ENCODE results near the gene HCAR3. TPM values are rescaled to one million over a fixed set of nuclear protein-coding genes. Genes with fewer than 3 reads are reported as not detected.
"Not testable (repeated sequence)": the region's sequence is repeated elsewhere in the genome, so short reads cannot be mapped to it uniquely, and the experiment has no call there.

The HCAR3 gene
- total and polyA plus RNA-seq, 7 experiments from 2014 or later = 0.22 to 24.6 (median 3.2) TPM; not detected in 4

- H3K27me3 Mint-ChIP-seq; intact Hi-C loops (cut with micrococcal nuclease); H3K4me1 Mint-ChIP-seq; ATAC-seq; DNase-seq; H3K4me1 ChIP-seq (ENCODE audit: control insufficient read depth in 2 of 2, insufficient read depth in 2 of 2, low read length in 2 of 2); H3K36me3 ChIP-seq (ENCODE audit: control insufficient read depth in 2 of 3, insufficient read depth in 3 of 3, low read length in 3 of 3); POLR2A ChIA-PET; H3K4me3 Mint-ChIP-seq; CTCF ChIA-PET; H3K27ac ChIP-seq (ENCODE audit: low read depth, low read length); H3K27ac Mint-ChIP-seq; H3K9me3 Mint-ChIP-seq; H3K9me3 ChIP-seq (ENCODE audit: control insufficient read depth in 2 of 3, low read length in 3 of 3); H3K4me3 ChIP-seq (ENCODE audit: low read length); H3K27me3 ChIP-seq (ENCODE audit: control insufficient read depth in 2 of 2, insufficient read depth in 2 of 2, low read length in 2 of 2); H3K36me3 Mint-ChIP-seq: not testable (repeated sequence)
Observed at GRCh38 chr12:122680989-122681388, 35.6 kb downstream of the HCAR3 start.

GRCh38 chr12:122676781-122677180 lies 39.8 kb downstream of the HCAR3 start:
- DNase-seq; ATAC-seq; H3K36me3 ChIP-seq (ENCODE audit: control insufficient read depth in 2 of 3, insufficient read depth in 3 of 3, low read length in 3 of 3); H3K36me3 Mint-ChIP-seq; CTCF ChIA-PET; H3K4me3 Mint-ChIP-seq; H3K9me3 ChIP-seq (ENCODE audit: control insufficient read depth in 2 of 3, low read length in 3 of 3); H3K27ac ChIP-seq (ENCODE audit: low read depth, low read length); H3K9me3 Mint-ChIP-seq; H3K4me1 Mint-ChIP-seq; H3K27me3 ChIP-seq (ENCODE audit: control insufficient read depth in 2 of 2, insufficient read depth in 2 of 2, low read length in 2 of 2); H3K4me3 ChIP-seq (ENCODE audit: low read length); H3K27ac Mint-ChIP-seq; POLR2A ChIA-PET; intact Hi-C loops (cut with micrococcal nuclease); H3K4me1 ChIP-seq (ENCODE audit: control insufficient read depth in 2 of 2, insufficient read depth in 2 of 2, low read length in 2 of 2): not testable (repeated sequence)
- H3K27me3 Mint-ChIP-seq = peaks cover 0 to 14% (median 0%) of the 10 kb centered on the region in 5 donors

GRCh38 chr12:122676015-122676414 lies 40.6 kb downstream of the HCAR3 start:
- CTCF ChIA-PET; H3K4me3 ChIP-seq (ENCODE audit: low read length); ATAC-seq; H3K9me3 ChIP-seq (ENCODE audit: control insufficient read depth in 2 of 3, low read length in 3 of 3); intact Hi-C loops (cut with micrococcal nuclease); H3K27ac ChIP-seq (ENCODE audit: low read depth, low read length); DNase-seq; H3K36me3 Mint-ChIP-seq; POLR2A ChIA-PET; H3K36me3 ChIP-seq (ENCODE audit: control insufficient read depth in 2 of 3, insufficient read depth in 3 of 3, low read length in 3 of 3); H3K27ac Mint-ChIP-seq; H3K4me1 Mint-ChIP-seq; H3K4me1 ChIP-seq (ENCODE audit: control insufficient read depth in 2 of 2, insufficient read depth in 2 of 2, low read length in 2 of 2); H3K27me3 ChIP-seq (ENCODE audit: control insufficient read depth in 2 of 2, insufficient read depth in 2 of 2, low read length in 2 of 2); H3K4me3 Mint-ChIP-seq; H3K9me3 Mint-ChIP-seq: not testable (repeated sequence)
- H3K27me3 Mint-ChIP-seq = peaks cover 0 to 14% (median 0%) of the 10 kb centered on the region in 5 donors

- Histone ChIP-seq H3K27me3 (ENCODE audit: control insufficient read depth in 2 of 2, insufficient read depth in 2 of 2, low read length in 2 of 2) (no peaks in the 10 kb centered on the region), H3K27ac (ENCODE audit: low read depth, low read length) (no peak overlapping the region), H3K4me3 (ENCODE audit: low read length) (no peak overlapping the region), H3K36me3 (ENCODE audit: control insufficient read depth in 2 of 3, insufficient read depth in 3 of 3, low read length in 3 of 3) (no peaks in the 10 kb centered on the region), H3K4me1 (ENCODE audit: control insufficient read depth in 2 of 2, insufficient read depth in 2 of 2, low read length in 2 of 2) (no peaks in the 10 kb centered on the region), H3K9me3 (ENCODE audit: control insufficient read depth in 2 of 3, low read length in 3 of 3) (no peaks in the 10 kb centered on the region)
- H3K27me3 Mint-ChIP-seq = peaks cover 0 to 14% (median 0%) of the 10 kb centered on the region in 5 donors
- H3K36me3 Mint-ChIP-seq = peaks cover 0 to 3% (median 0%) of the 10 kb centered on the region in 5 donors
- ChIA-PET CTCF (interaction anchor here (0.6 kb wide), 1 partner anchor 21 kb away, joined by 5 read pairs; no protein-coding TSS in a partner anchor), POLR2A (no interaction called here)
- H3K4me3 Mint-ChIP-seq = no peak overlapping the region
- peaks cover 0 to 4% (median 0%) of the 10 kb centered on the region in 11 donors for H3K9me3 Mint-ChIP-seq
- ATAC-seq = no peak
- intact Hi-C loops (cut with micrococcal nuclease) = no loop called here
- no peak for DNase-seq
- no peak overlapping the region for H3K27ac Mint-ChIP-seq
- no peaks in the 10 kb centered on the region for H3K4me1 Mint-ChIP-seq
Observed at GRCh38 chr12:122672515-122672914, 44.1 kb downstream of the HCAR3 start.

GRCh38 chr12:122669397-122670070 lies 47.1 kb downstream of the HCAR3 start:
- no peaks in the 10 kb centered on the region for H3K4me1 ChIP-seq (ENCODE audit: control insufficient read depth in 2 of 2, insufficient read depth in 2 of 2, low read length in 2 of 2)
- H3K4me3 Mint-ChIP-seq = no peak overlapping the region
- H3K27ac ChIP-seq (ENCODE audit: low read depth, low read length) = no peak overlapping the region
- no peak overlapping the region for H3K27ac Mint-ChIP-seq
- H3K9me3 ChIP-seq (ENCODE audit: control insufficient read depth in 2 of 3, low read length in 3 of 3) = no peaks in the 10 kb centered on the region
- peaks cover 0 to 2% (median 0%) of the 10 kb centered on the region in 11 donors for H3K9me3 Mint-ChIP-seq
- no peaks in the 10 kb centered on the region for H3K36me3 ChIP-seq (ENCODE audit: control insufficient read depth in 2 of 3, insufficient read depth in 3 of 3, low read length in 3 of 3)
- no peaks in the 10 kb centered on the region for H3K27me3 ChIP-seq (ENCODE audit: control insufficient read depth in 2 of 2, insufficient read depth in 2 of 2, low read length in 2 of 2)
- ChIA-PET POLR2A (no interaction called here), CTCF (interaction anchor here (0.6 kb wide), 1 partner anchor 101 kb away, joined by 4 read pairs; no protein-coding TSS in a partner anchor)
- H3K4me1 Mint-ChIP-seq = no peaks in the 10 kb centered on the region
- peaks cover 0 to 8% (median 0%) of the 10 kb centered on the region in 5 donors for H3K27me3 Mint-ChIP-seq
- H3K4me3 ChIP-seq (ENCODE audit: low read length) = no peak overlapping the region
- intact Hi-C loops (cut with micrococcal nuclease) = no loop called here
- DNase-seq = no peak
- peaks cover 0 to 3% (median 0%) of the 10 kb centered on the region in 5 donors for H3K36me3 Mint-ChIP-seq
- no peak for ATAC-seq

- no peak overlapping the region for H3K27ac ChIP-seq (ENCODE audit: low read depth, low read length)
- peaks cover 0 to 3% (median 0%) of the 10 kb centered on the region in 5 donors for H3K36me3 Mint-ChIP-seq
- H3K36me3 ChIP-seq (ENCODE audit: control insufficient read depth in 2 of 3, insufficient read depth in 3 of 3, low read length in 3 of 3) = no peaks in the 10 kb centered on the region
- peaks cover 0 to under 1% (median 0%) of the 10 kb centered on the region in 7 donors for H3K4me1 Mint-ChIP-seq
- no peaks in the 10 kb centered on the region for H3K4me1 ChIP-seq (ENCODE audit: control insufficient read depth in 2 of 2, insufficient read depth in 2 of 2, low read length in 2 of 2)
- H3K9me3 Mint-ChIP-seq = peaks cover 0 to 1% (median 0%) of the 10 kb centered on the region in 11 donors
- CTCF ChIA-PET = no interaction called here
- H3K27me3 Mint-ChIP-seq = peaks cover 0 to under 1% (median 0%) of the 10 kb centered on the region in 5 donors
- no peak overlapping the region for H3K4me3 Mint-ChIP-seq
- H3K27me3 ChIP-seq (ENCODE audit: control insufficient read depth in 2 of 2, insufficient read depth in 2 of 2, low read length in 2 of 2) = no peaks in the 10 kb centered on the region
- DNase-seq (no peak), ATAC-seq (no peak)
- no peaks in the 10 kb centered on the region for H3K9me3 ChIP-seq (ENCODE audit: control insufficient read depth in 2 of 3, low read length in 3 of 3)
- POLR2A ChIA-PET = no interaction called here
- intact Hi-C loops (cut with micrococcal nuclease) = no loop called here
- no peak overlapping the region for H3K4me3 ChIP-seq (ENCODE audit: low read length)
- no peak overlapping the region for H3K27ac Mint-ChIP-seq
Observed at GRCh38 chr12:122668268-122668667, 48.3 kb downstream of the HCAR3 start.

GRCh38 chr12:122665759-122666158 lies 50.9 kb downstream of the HCAR3 start:
- Mint-ChIP-seq H3K4me1 (peaks cover 0 to 1% (median 0%) of the 10 kb centered on the region in 7 donors), H3K27ac (no peak overlapping the region), H3K9me3 (no peaks in the 10 kb centered on the region), H3K36me3 (peaks cover 0 to 2% (median 0%) of the 10 kb centered on the region in 5 donors), H3K4me3 (no peak overlapping the region), H3K27me3 (no peaks in the 10 kb centered on the region)
- ChIA-PET CTCF (no interaction called here), POLR2A (no interaction called here)
- ATAC-seq (no peak), DNase-seq (no peak)
- Histone ChIP-seq H3K36me3 (ENCODE audit: control insufficient read depth in 2 of 3, insufficient read depth in 3 of 3, low read length in 3 of 3) (no peaks in the 10 kb centered on the region), H3K4me1 (ENCODE audit: control insufficient read depth in 2 of 2, insufficient read depth in 2 of 2, low read length in 2 of 2) (no peaks in the 10 kb centered on the region), H3K9me3 (ENCODE audit: control insufficient read depth in 2 of 3, low read length in 3 of 3) (no peaks in the 10 kb centered on the region), H3K27me3 (ENCODE audit: control insufficient read depth in 2 of 2, insufficient read depth in 2 of 2, low read length in 2 of 2) (no peaks in the 10 kb centered on the region), H3K4me3 (ENCODE audit: low read length) (no peak overlapping the region), H3K27ac (ENCODE audit: low read depth, low read length) (no peak overlapping the region)
- intact Hi-C loops (cut with micrococcal nuclease) = no loop called here

Data from naive thymus-derived CD4-positive, alpha-beta T cell (primary cell).